HepG2 (cell line): Measurements from ENCODE around the gene CYSRT1. TPM values are rescaled to one million over a fixed set of nuclear protein-coding genes. Genes with fewer than 3 reads are reported as not detected.

Source experiments
- ARNTL ChIP-seq: sonication (generic); formaldehyde crosslinking; IDR thresholded peaks from 2 replicates; pipeline ENCODE4 v1.4.0; 2020; ENCODE audit warnings: mild to moderate bottlenecking, missing genetic modification reagents
- BRD4 ChIP-seq: sonication (generic); formaldehyde crosslinking; IDR thresholded peaks from 2 replicates; pipeline ENCODE4 v1.4.0; 2020; ENCODE audit warnings: missing genetic modification reagents
- CENPT ChIP-seq: sonication (generic); formaldehyde crosslinking; IDR thresholded peaks from 2 replicates; pipeline ENCODE4 v1.8.0; 2022; ENCODE audit warnings: low read depth, mild to moderate bottlenecking, moderate library complexity, missing genetic modification reagents
- FOXC1 ChIP-seq: sonication (generic); formaldehyde crosslinking; IDR thresholded peaks from 2 replicates; pipeline ENCODE4 v1.8.0; 2022; ENCODE audit warnings: mild to moderate bottlenecking, missing genetic modification reagents, borderline replicate concordance
- GATAD1 ChIP-seq: IDR thresholded peaks from 2 replicates; pipeline ENCODE4 v1.6.1; 2016; ENCODE audit warnings: missing genetic modification reagents, missing compliant biosample characterization
- HDAC2 ChIP-seq: sonication (generic); formaldehyde crosslinking; IDR thresholded peaks from 2 replicates; pipeline ENCODE4 v1.4.0; 2020; ENCODE audit warnings: missing genetic modification reagents
- SNAPC2 ChIP-seq: sonication (generic); formaldehyde crosslinking; IDR thresholded peaks from 2 replicates; pipeline ENCODE4 v1.8.1; 2022; ENCODE audit warnings: mild to moderate bottlenecking, missing genetic modification reagents
- TARDBP ChIP-seq: sonication (generic); formaldehyde crosslinking; IDR thresholded peaks from 2 replicates; pipeline ENCODE4 v1.8.0; 2022; ENCODE audit warnings: mild to moderate bottlenecking, missing genetic modification reagents
- ZMAT3 ChIP-seq: sonication (generic); formaldehyde crosslinking; conservative IDR thresholded peaks from 2 replicates; pipeline ENCODE4 v1.7.0; 2021; ENCODE audit warnings: missing genetic modification reagents
- ZNF234 ChIP-seq: sonication (generic); formaldehyde crosslinking; conservative IDR thresholded peaks from 2 replicates; pipeline ENCODE4 v1.5.1; 2020; ENCODE audit warnings: mild to moderate bottlenecking, missing genetic modification reagents
- ZNF296 ChIP-seq: sonication (generic); formaldehyde crosslinking; conservative IDR thresholded peaks from 2 replicates; pipeline ENCODE4 v1.5.0; 2020; ENCODE audit warnings: mild to moderate bottlenecking, missing genetic modification reagents
- ZNF331 ChIP-seq: sonication (generic); formaldehyde crosslinking; IDR thresholded peaks from 2 replicates; pipeline ENCODE4 v1.4.0; 2020; ENCODE audit warnings: missing genetic modification reagents
- ZNF589 ChIP-seq: sonication (generic); formaldehyde crosslinking; conservative IDR thresholded peaks from 2 replicates; pipeline ENCODE4 v1.8.0; 2022; ENCODE audit warnings: mild to moderate bottlenecking, moderate library complexity, missing genetic modification reagents
- ZNF605 ChIP-seq: sonication (generic); formaldehyde crosslinking; IDR thresholded peaks from 2 replicates; pipeline ENCODE4 v1.8.0; 2022; ENCODE audit warnings: mild to moderate bottlenecking, missing genetic modification reagents
- ZNF776 ChIP-seq: sonication (generic); formaldehyde crosslinking; IDR thresholded peaks from 2 replicates; pipeline ENCODE4 v1.4.0; 2020; ENCODE audit warnings: mild to moderate bottlenecking, missing genetic modification reagents
- ZSCAN25 ChIP-seq: sonication (generic); formaldehyde crosslinking; IDR thresholded peaks from 2 replicates; pipeline ENCODE4 v1.8.0; 2022; ENCODE audit warnings: mild to moderate bottlenecking, missing genetic modification reagents
- polyA plus RNA-seq, 8 experiments: library from polyadenylated mRNA; depleted of rRNA in 3 of 8; stranded (reverse) in 7 of 8; unstranded in 1 of 8; fragments of >200 nt; fragmentation: Illumina TruSeq in 4 of 8; extraction: Trizol in 4 of 8; gene quantifications; 2 replicates each; pipeline versions ENCODE4 v1.2.1 to v1.2.3, GENCODE V29; 2011 to 2016; ENCODE audit warnings: low read depth in 4 of 8, missing spikeins in 1 of 8, mixed read lengths in 1 of 8; ENCODE audit not compliant: insufficient read depth in 1 of 8
- total RNA-seq, 5 experiments: library from RNA; depleted of rRNA; stranded (reverse); fragments of >200 nt; fragmentation: Illumina TruSeq; extraction: Trizol; gene quantifications; 2 replicates each; pipeline ENCODE4 v1.2.3, GENCODE V29; 2016; ENCODE audit warnings: low read depth in 1 of 5
- TF ChIP-seq, protein P1 (sequence below): sonication (generic); formaldehyde crosslinking; IDR thresholded peaks from 2 replicates; pipeline ENCODE4 v1.5.0; 2020; ENCODE audit warnings: missing genetic modification reagents
- TF ChIP-seq, protein P2 (sequence below): IDR thresholded peaks from 2 replicates; pipeline ENCODE4 v1.6.1; 2016; ENCODE audit warnings: missing genetic modification reagents, missing compliant biosample characterization
- TF ChIP-seq, protein P3 (sequence below): sonication (generic); formaldehyde crosslinking; IDR thresholded peaks from 2 replicates; pipeline ENCODE4 v1.5.0; 2020; ENCODE audit warnings: missing genetic modification reagents
- TF ChIP-seq, protein P4 (sequence below): sonication (generic); formaldehyde crosslinking; IDR thresholded peaks from 2 replicates; pipeline ENCODE4 v1.5.0; 2020; ENCODE audit warnings: missing genetic modification reagents
- TF ChIP-seq, protein P5 (sequence below): sonication (generic); formaldehyde crosslinking; IDR thresholded peaks from 2 replicates; pipeline ENCODE4 v1.4.0; 2020; ENCODE audit warnings: missing genetic modification reagents
- TF ChIP-seq, protein P6 (sequence below): sonication (generic); formaldehyde crosslinking; IDR thresholded peaks from 2 replicates; pipeline ENCODE4 v1.4.0; 2020; ENCODE audit warnings: mild to moderate bottlenecking, missing genetic modification reagents

CYSRT1 gene
- total and polyA plus RNA-seq, 2 of the 13 experiments (the other 11 are each of a cell fraction or from before 2014, with no cell fraction given) = 1.5 to 2.1 TPM

DNA sequence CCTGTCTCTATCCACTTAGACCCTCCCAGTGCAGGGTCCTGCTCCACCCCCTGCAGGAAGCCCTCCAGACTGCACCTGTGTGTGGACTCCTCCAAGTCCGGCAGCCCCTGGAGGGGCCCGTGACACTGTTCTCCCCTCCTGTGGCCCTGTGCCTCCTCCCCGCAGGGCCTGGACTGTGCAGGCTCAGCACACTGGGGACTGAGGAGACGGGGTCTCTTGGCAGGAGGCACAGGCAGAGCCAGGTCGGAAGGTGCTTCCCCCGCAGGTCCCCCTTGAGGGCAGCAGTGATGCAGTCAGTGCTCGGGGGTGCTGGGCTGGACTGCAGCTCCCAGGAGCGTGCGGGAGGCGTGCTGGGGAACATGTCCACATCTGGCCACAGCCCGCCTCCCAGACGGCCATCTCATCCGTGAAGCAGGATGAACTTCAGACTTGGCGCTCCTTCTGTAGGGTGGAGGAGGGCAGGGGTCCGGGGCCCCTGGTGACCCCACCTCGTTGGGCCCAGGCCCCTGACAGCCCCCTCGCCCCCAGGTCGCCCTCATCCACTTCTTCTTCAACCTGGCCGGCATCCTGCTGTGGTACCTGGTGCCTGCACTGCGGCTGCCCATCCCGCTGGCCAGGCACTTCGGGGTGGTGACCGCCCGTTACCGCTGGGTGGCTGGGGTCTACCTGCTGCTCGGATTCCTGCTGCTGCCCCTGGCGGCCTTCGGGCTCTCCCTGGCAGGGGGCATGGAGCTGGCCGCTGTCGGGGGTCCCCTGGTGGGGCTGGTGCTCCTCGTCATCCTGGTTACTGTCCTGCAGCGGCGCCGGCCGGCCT, 10.7 kb downstream of the CYSRT1 start (continued):
- TF ChIP-seq, protein P1, sequence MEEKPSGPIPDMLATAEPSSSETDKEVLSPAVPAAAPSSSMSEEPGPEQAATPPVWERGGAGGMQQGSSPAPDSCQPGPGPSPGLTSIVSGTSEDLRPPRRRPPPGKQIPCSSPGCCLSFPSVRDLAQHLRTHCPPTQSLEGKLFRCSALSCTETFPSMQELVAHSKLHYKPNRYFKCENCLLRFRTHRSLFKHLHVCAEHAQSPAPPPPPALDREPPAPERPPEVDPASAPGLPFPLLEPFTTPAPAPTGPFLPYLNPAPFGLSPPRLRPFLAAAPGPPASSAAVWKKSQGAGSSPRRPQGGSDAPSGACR (CRISPR knock-in tag) = no peak
- TF ChIP-seq, protein P2, sequence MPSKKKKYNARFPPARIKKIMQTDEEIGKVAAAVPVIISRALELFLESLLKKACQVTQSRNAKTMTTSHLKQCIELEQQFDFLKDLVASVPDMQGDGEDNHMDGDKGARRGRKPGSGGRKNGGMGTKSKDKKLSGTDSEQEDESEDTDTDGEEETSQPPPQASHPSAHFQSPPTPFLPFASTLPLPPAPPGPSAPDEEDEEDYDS = peak; percentile 42; the same call in 1 of the 2 replicates
- peak; percentile 68; the same call in 1 of the 2 replicates for TF ChIP-seq ZNF296 (CRISPR knock-in tag)
- TF ChIP-seq HDAC2 (CRISPR knock-in tag) = peak; percentile 60; the same call in 1 of the 2 replicates
- TF ChIP-seq, protein P3, sequence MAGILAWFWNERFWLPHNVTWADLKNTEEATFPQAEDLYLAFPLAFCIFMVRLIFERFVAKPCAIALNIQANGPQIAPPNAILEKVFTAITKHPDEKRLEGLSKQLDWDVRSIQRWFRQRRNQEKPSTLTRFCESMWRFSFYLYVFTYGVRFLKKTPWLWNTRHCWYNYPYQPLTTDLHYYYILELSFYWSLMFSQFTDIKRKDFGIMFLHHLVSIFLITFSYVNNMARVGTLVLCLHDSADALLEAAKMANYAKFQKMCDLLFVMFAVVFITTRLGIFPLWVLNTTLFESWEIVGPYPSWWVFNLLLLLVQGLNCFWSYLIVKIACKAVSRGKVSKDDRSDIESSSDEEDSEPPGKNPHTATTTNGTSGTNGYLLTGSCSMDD (CRISPR knock-in tag) = no peak
- TF ChIP-seq ARNTL (CRISPR knock-in tag) = peak; percentile 50; the same call in 1 of the 2 replicates
- TF ChIP-seq, protein P4, sequence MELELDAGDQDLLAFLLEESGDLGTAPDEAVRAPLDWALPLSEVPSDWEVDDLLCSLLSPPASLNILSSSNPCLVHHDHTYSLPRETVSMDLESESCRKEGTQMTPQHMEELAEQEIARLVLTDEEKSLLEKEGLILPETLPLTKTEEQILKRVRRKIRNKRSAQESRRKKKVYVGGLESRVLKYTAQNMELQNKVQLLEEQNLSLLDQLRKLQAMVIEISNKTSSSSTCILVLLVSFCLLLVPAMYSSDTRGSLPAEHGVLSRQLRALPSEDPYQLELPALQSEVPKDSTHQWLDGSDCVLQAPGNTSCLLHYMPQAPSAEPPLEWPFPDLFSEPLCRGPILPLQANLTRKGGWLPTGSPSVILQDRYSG (CRISPR knock-in tag) = 0 out of 2 replicates have a peak, but pooled peaks have one; percentile 21
- 0 out of 2 replicates have a peak, but pooled peaks have one; percentile 79 for TF ChIP-seq ZNF234 (CRISPR knock-in tag)
- 0 out of 2 replicates have a peak, but pooled peaks have one; percentile 3 for TF ChIP-seq ZNF589
- 0 out of 2 replicates have a peak, but pooled peaks have one; percentile 18 for TF ChIP-seq ZNF331 (CRISPR knock-in tag)
- TF ChIP-seq, protein P5, sequence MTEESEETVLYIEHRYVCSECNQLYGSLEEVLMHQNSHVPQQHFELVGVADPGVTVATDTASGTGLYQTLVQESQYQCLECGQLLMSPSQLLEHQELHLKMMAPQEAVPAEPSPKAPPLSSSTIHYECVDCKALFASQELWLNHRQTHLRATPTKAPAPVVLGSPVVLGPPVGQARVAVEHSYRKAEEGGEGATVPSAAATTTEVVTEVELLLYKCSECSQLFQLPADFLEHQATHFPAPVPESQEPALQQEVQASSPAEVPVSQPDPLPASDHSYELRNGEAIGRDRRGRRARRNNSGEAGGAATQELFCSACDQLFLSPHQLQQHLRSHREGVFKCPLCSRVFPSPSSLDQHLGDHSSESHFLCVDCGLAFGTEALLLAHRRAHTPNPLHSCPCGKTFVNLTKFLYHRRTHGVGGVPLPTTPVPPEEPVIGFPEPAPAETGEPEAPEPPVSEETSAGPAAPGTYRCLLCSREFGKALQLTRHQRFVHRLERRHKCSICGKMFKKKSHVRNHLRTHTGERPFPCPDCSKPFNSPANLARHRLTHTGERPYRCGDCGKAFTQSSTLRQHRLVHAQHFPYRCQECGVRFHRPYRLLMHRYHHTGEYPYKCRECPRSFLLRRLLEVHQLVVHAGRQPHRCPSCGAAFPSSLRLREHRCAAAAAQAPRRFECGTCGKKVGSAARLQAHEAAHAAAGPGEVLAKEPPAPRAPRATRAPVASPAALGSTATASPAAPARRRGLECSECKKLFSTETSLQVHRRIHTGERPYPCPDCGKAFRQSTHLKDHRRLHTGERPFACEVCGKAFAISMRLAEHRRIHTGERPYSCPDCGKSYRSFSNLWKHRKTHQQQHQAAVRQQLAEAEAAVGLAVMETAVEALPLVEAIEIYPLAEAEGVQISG = peak; percentile 54; the same call in 1 of the 2 replicates
- TF ChIP-seq ZNF776 (CRISPR knock-in tag) = peak; percentile 30
- peak; percentile 73; the same call in 1 of the 2 replicates for TF ChIP-seq SNAPC2 (CRISPR knock-in tag)
- peak; percentile 66; the same call in 1 of the 2 replicates for TF ChIP-seq GATAD1 (CRISPR knock-in tag)
- TF ChIP-seq ZSCAN25 (CRISPR knock-in tag) = peak; percentile 88
- TF ChIP-seq TARDBP = peak; percentile 26; the same call in 1 of the 2 replicates
- TF ChIP-seq ZNF605 = peak; percentile 22; the same call in 1 of the 2 replicates
- TF ChIP-seq, protein P6, sequence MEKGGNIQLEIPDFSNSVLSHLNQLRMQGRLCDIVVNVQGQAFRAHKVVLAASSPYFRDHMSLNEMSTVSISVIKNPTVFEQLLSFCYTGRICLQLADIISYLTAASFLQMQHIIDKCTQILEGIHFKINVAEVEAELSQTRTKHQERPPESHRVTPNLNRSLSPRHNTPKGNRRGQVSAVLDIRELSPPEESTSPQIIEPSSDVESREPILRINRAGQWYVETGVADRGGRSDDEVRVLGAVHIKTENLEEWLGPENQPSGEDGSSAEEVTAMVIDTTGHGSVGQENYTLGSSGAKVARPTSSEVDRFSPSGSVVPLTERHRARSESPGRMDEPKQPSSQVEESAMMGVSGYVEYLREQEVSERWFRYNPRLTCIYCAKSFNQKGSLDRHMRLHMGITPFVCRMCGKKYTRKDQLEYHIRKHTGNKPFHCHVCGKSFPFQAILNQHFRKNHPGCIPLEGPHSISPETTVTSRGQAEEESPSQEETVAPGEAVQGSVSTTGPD (CRISPR knock-in tag) = no peak
- TF ChIP-seq CENPT (CRISPR knock-in tag) = 0 out of 2 replicates have a peak, but pooled peaks have one; percentile 2
- TF ChIP-seq FOXC1 (CRISPR knock-in tag) = no peak
- TF ChIP-seq BRD4 (CRISPR knock-in tag) = peak; percentile 54; the same call in 1 of the 2 replicates
- peak; percentile 78; the same call in 1 of the 2 replicates for TF ChIP-seq ZMAT3 (CRISPR knock-in tag)
